LNCAP (cell line): ENCODE results near the gene ADGRA1.

ENCODE experiments used
- CTCF ChIP-seq: fragments of 450-650 bp; IDR thresholded peaks from 2 replicates; pipeline ENCODE4 v1.5.1; 2017; ENCODE audit warnings: mild to moderate bottlenecking

ADGRA1 gene

DNA sequence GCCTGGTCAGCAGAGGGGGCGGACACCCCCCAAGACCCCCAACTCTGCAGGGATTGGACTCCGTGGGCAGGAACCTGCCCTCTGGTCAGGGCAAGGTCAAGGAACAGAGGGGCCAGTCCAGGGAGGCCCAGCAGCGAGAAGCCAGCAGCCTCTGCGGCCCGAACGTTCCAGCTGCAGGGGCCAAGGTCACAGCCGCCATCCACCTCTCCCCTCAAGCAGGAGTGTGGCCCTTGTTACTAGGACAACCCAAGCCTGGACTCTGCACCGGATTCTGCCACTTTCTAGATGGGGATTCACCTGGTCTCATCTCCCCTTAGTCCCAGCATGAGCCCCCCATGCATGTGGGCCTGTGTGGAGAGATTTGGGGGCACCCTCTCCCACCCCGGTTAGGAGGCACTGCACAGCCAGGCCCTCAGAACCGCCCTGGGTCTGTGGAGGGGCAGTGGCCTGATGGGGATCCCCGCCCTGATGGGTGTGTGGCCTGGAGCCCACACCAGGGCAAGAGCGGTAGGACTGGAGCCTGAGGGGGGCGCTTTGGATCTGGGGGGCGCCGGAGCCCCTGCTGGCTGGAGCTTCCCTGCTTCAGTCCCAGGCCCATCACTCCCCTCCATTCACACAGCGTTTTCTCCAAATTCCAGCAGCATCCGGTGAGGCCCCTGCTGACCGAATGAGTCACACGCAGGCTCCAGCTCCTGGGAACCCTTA is 18.1 kb downstream of the ADGRA1 start:
- no peak for TF ChIP-seq CTCF

DNA sequence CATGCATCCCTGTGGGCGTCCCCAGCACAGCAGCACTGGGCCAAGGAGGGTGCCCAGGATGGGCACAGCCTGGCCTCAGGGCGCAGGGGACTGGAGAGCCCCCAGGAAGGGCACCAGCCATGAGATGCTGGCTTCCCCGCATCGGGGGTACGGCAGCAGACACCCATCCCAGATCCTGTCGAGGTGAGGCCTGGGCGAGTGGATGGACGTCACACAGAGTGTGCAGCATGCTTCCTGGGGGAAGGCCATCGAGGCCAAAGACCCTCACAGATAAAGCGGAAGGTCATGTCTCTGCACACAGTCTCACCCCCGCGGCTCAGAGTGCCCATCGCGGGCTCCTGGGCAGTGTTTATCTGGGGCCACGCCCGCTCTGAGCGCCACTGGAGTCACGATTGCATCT is 18.8 kb downstream of the ADGRA1 start:
- no peak for TF ChIP-seq CTCF

DNA sequence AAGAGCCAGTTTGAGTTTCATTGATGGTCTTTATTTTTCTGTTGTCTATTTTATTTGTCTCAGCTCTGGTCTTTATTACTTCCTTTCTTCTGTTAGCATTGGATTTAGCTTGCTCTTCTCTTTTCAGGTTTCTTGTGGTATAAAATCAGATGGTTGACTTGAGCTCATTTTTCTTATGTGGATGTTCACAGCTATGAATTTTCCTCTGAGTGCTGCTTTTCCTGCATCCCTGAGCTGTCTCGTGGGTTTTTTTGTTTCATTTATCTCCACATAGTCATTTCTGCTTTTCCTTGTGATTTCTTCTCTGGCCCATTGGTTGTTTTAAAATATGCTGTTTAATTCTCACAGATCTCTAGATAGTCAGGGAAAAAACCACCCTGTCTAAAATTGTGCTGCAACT is 19.7 kb downstream of the ADGRA1 start:
- no peak for TF ChIP-seq CTCF

DNA sequence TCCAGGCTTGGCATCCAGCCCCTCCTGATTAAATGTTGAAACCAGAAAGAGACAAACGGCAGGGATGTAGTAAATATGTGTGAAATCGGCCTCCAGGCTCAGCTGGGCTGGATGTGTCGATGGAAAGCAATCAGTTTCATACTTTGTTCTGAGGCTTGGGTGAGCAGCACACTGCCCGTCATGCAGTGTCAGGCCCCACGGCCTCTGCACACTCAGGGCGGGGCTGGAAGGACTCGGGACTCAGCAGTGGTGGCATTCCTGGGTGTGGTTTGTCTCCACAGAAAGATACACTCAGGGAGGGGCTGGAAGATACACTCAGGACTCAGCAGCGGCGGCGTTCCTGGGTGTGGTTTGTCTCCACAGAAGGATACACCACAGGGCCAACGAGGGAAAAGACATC is 22.0 kb downstream of the ADGRA1 start:
- TF ChIP-seq CTCF, result no peak

DNA sequence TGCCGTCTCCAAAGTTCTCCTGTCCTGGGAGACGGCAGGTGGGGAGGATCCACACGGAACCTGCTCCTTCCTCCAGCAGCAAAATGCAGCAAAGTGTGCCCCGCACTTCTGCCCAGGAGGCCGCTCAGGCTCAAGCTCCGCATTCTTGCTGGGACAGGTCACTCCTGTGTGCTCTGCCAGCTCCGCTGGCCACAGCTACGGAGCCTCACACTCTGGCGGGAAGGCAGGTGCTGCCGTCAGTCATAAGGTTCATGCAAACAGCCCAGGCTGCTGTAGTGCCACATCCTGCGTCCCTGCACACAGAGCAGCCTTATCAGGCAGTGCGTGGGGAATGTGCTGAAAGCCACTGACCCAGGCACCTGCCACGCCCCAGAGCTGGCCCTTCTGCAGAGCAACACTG is 22.4 kb downstream of the ADGRA1 start:
- no peak for TF ChIP-seq CTCF

DNA sequence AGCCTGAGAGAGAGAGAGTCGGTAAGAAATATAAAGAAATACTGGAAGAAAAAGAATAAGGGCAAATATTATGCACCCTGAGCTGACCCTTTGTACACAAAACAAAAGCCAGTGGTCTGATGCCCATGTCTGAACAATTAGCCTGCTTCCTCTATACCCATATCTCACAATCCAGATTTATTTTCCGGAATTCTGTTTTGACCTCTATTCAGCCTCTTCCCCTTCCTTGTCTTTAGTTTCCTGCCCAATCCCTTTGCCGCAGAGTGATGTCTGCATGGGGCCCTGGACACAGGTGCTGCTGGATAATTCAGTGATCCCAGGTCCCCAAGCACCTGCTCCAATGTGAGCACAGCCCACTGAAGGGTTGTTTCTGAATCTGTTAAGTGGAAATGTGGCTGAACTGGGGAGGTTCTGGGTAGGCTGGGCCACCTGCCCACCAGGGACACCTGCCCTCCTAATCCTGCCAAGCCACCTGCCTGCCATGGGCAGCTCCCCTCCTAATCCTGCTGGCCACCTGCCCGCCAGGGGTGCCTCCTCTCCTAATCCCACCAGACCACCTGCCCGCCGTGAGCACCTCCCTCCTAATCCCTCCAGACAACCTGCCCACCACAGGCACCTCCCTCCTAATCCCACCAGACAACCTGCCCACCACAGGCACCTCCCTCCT is 23.0 kb downstream of the ADGRA1 start:
- TF ChIP-seq CTCF, result no peak

DNA sequence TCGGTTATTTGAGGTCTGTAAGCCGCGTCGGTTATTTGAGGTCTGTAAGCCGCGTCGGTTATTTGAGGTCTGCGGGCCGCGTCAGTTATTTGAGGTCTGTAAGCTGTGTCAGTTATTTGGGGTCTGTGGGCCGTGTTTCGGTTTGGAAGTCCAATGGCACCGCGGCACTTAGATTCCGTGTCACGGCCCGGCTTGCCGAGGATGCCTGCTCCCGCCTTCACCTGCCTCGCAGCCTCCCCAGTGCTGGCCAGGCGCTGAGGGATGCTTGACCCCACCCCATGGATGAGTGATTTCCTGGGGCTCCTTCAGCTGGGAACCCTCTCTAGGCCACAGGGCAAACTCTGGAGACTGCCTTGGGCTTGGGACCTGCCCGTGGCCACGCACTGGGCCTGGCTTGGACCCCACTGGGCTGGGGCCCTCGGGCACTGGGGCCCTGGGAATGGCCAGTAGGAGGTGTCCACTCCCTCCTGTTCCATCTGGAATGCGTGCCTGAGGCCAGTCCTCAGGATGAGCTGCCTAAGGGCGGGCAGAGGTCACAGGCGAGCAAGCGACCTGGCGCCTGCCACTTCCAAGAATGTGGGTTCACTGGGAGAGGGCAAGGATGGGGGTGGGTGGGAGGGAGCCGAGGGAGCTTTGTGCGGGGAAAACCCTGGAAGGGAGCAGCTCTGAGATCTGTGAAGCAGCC is 25.6 kb downstream of the ADGRA1 start:
- no peak for TF ChIP-seq CTCF
